ENCODE results near the gene SH2D4B. TPM values are rescaled to one million over a fixed set of nuclear protein-coding genes. Genes with fewer than 3 reads are reported as not detected.

The SH2D4B gene
- total RNA-seq, 1 experiment from 2014 or later: 0.07 TPM

DNA sequence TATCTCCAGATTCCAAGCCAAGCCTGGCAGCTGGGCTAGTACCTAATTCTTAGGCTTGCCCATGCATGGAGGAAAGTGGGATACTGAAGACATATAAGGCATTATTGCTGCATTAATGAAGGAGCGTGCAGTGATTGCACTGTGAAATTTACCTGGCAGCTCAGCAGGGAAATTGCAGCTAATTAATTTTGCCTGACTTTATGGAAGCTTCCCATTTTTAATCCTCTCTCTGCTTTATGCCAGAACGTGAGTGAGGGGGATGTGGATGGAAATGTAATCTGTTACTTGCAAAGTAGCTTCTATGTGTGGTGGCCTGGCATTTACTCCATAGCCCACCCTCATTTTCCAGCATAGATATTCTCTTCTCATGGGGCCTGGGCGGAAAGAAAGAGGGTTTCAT lies 134.9 kb downstream of the SH2D4B start:
- WGBS (ENCODE audit: extremely low coverage, insufficient read length, low lambda C conversion rate): no CpG with 5 or more reads among the region's 3 CpGs
- no peak overlapping the region for H4K5ac ChIP-seq (ENCODE audit: insufficient read length, low read depth, low read length)
- H3K18ac ChIP-seq (ENCODE audit: insufficient read length, low read depth, low read length): no peak overlapping the region
- Mint-ChIP-seq H3K9me3 (peaks cover 0 to 6% of the 10 kb centered on the region in 2 experiments; a peak in 2 of 5 replicates), H3K4me1 (no peaks in the 10 kb centered on the region), H3K27ac (no peak overlapping the region), H3K27me3 (ENCODE audit: low read depth) (peaks cover 2% of the 10 kb centered on the region; the same call in 1 of the 2 replicates), H3K4me3 (no peak overlapping the region), H3K36me3 (ENCODE audit: insufficient read depth in 1 of 3, low read depth in 3 of 3) (no peaks in the 10 kb centered on the region)
- no peak overlapping the region for H2BK12ac ChIP-seq (ENCODE audit: insufficient read length, low read depth, low read length)
- H2BK120ac ChIP-seq (ENCODE audit: low read depth, low read length, poor library complexity, severe bottlenecking): no peak overlapping the region
- no peak for DNase-seq
- no peaks in the 10 kb centered on the region for H3K9me3 ChIP-seq (ENCODE audit: control insufficient read depth, low read depth, low read length)
- no peaks in the 10 kb centered on the region for H3K4me1 ChIP-seq (ENCODE audit: insufficient read depth, low read length)
- no peak overlapping the region for H3K56ac ChIP-seq (ENCODE audit: insufficient read length, low read depth, low read length)
- no peak overlapping the region for H2AK5ac ChIP-seq (ENCODE audit: insufficient read length, low read length)
- H2BK15ac ChIP-seq (ENCODE audit: low read depth, low read length): no peak overlapping the region
- H3K9ac ChIP-seq (ENCODE audit: extremely low read depth, insufficient read length, low read length): no peak overlapping the region
- H2BK5ac ChIP-seq (ENCODE audit: insufficient read length, low read length): no peak overlapping the region
- H4K8ac ChIP-seq (replicated peaks; ENCODE audit: insufficient read length, low read depth, low read length): no peak overlapping the region
- H3K23ac ChIP-seq (ENCODE audit: insufficient read length, low read depth, low read length): no peak overlapping the region
- no peaks in the 10 kb centered on the region for H3K79me1 ChIP-seq (ENCODE audit: insufficient read depth, low read depth, low read length, poor library complexity, severe bottlenecking)
- no peak overlapping the region for H3K27ac ChIP-seq (ENCODE audit: insufficient read length, low read depth, low read length)
- no peak overlapping the region for H4K91ac ChIP-seq (ENCODE audit: insufficient read length, low read depth, low read length)
- no peaks in the 10 kb centered on the region for H3K79me2 ChIP-seq (ENCODE audit: insufficient read depth, low read length)
- no peak overlapping the region for H3K4ac ChIP-seq (ENCODE audit: low read depth, low read length)
- no peaks in the 10 kb centered on the region for H3K23me2 ChIP-seq (ENCODE audit: insufficient read length, low read depth, low read length, poor library complexity, severe bottlenecking)
- no peaks in the 10 kb centered on the region for H4K20me1 ChIP-seq (ENCODE audit: control insufficient read depth, insufficient read depth, insufficient read length)
- no peak overlapping the region for H2BK20ac ChIP-seq (ENCODE audit: low read depth, low read length, poor library complexity, severe bottlenecking)
- H3K4me2 ChIP-seq (ENCODE audit: insufficient read depth, insufficient read length, low read length): no peak overlapping the region
- no peak overlapping the region for H3K14ac ChIP-seq (ENCODE audit: insufficient read depth, low read length)
- no peak for TF ChIP-seq CTCF (conservative IDR thresholded peaks at IDR 0.05)
- no peak overlapping the region for H3T11ph ChIP-seq (ENCODE audit: low read length)
- no peaks in the 10 kb centered on the region for H3K27me3 ChIP-seq (ENCODE audit: insufficient read depth, low read length)
- H2AFZ ChIP-seq (ENCODE audit: low read length): no peak overlapping the region
